ENCODE measurements around the gene TPSG1. TPM values are rescaled to one million over a fixed set of nuclear protein-coding genes. Genes with fewer than 3 reads are reported as not detected.

TPSG1 gene
- total RNA-seq, 1 experiment from 2014 or later: not detected

GRCh38 chr16:1264345-1265089 lies 39.4 kb upstream of the TPSG1 start:
- no peaks in the 10 kb centered on the region for H3K36me3 Mint-ChIP-seq (ENCODE audit: insufficient read depth, unreplicated experiment)
- POLR2A ChIA-PET: no interaction called here
- peaks cover 46% of the 10 kb centered on the region for H3K27me3 Mint-ChIP-seq (ENCODE audit: insufficient read depth, unreplicated experiment)
- no peak overlapping the region for H3K4me3 Mint-ChIP-seq (ENCODE audit: unreplicated experiment)
- intact Hi-C loops (cut with micrococcal nuclease): no loop called here
- no peak overlapping the region for H3K27ac Mint-ChIP-seq (ENCODE audit: low read depth, unreplicated experiment)
- no TSS peak for BruUV-seq (replicated peaks)
- DNase-seq (ENCODE audit: unreplicated experiment): no peak
- CTCF ChIA-PET: interaction anchor here (0.6 kb wide), 1 partner anchor 213 kb away, joined by 6 read pairs; no protein-coding TSS in a partner anchor
- no peak for TF ChIP-seq CTCF (IDR thresholded peaks at IDR 0.05; ENCODE audit: unreplicated experiment)
- H3K4me1 Mint-ChIP-seq (ENCODE audit: insufficient read depth, unreplicated experiment): no peaks in the 10 kb centered on the region
- H3K9me3 Mint-ChIP-seq (ENCODE audit: unreplicated experiment): peaks cover 8% of the 10 kb centered on the region

- Mint-ChIP-seq H3K27me3 (ENCODE audit: insufficient read depth, unreplicated experiment) (peaks cover 53% of the 10 kb centered on the region), H3K9me3 (ENCODE audit: unreplicated experiment) (peaks cover 8% of the 10 kb centered on the region), H3K4me3 (ENCODE audit: unreplicated experiment) (no peak overlapping the region), H3K27ac (ENCODE audit: low read depth, unreplicated experiment) (no peak overlapping the region), H3K36me3 (ENCODE audit: insufficient read depth, unreplicated experiment) (no peaks in the 10 kb centered on the region), H3K4me1 (ENCODE audit: insufficient read depth, unreplicated experiment) (no peaks in the 10 kb centered on the region)
- intact Hi-C loops (cut with micrococcal nuclease): no loop called here
- TF ChIP-seq CTCF (IDR thresholded peaks at IDR 0.05; ENCODE audit: unreplicated experiment): no peak
- ChIA-PET POLR2A (no interaction called here), CTCF (interaction anchor here (0.6 kb wide), 1 partner anchor 212 kb away, joined by 6 read pairs; no protein-coding TSS in a partner anchor)
- BruUV-seq (replicated peaks): no TSS peak
- no peak for DNase-seq (ENCODE audit: unreplicated experiment)
These were observed 38.7 kb upstream of the TPSG1 start for GRCh38 chr16:1263591-1264344.

- no peak overlapping the region for H3K27ac Mint-ChIP-seq (ENCODE audit: low read depth, unreplicated experiment)
- H3K4me3 Mint-ChIP-seq (ENCODE audit: unreplicated experiment): no peak overlapping the region
- no peak for DNase-seq (ENCODE audit: unreplicated experiment)
- peaks cover 59% of the 10 kb centered on the region for H3K27me3 Mint-ChIP-seq (ENCODE audit: insufficient read depth, unreplicated experiment)
- no TSS peak for BruUV-seq (replicated peaks)
- peaks cover 8% of the 10 kb centered on the region for H3K9me3 Mint-ChIP-seq (ENCODE audit: unreplicated experiment)
- intact Hi-C loops (cut with micrococcal nuclease): no loop called here
- CTCF ChIA-PET: no interaction called here
- POLR2A ChIA-PET: no interaction called here
- TF ChIP-seq CTCF (IDR thresholded peaks at IDR 0.05; ENCODE audit: unreplicated experiment): no peak
- H3K36me3 Mint-ChIP-seq (ENCODE audit: insufficient read depth, unreplicated experiment): no peaks in the 10 kb centered on the region
- no peaks in the 10 kb centered on the region for H3K4me1 Mint-ChIP-seq (ENCODE audit: insufficient read depth, unreplicated experiment)
These were observed 37.8 kb upstream of the TPSG1 start for GRCh38 chr16:1262846-1263221.

- CTCF ChIA-PET: no interaction called here
These were observed 37.3 kb upstream of the TPSG1 start for GRCh38 chr16:1262210-1262845.

More at GRCh38 chr16:1262210-1262845, 37.3 kb upstream of the TPSG1 start:
- no peak for TF ChIP-seq CTCF (IDR thresholded peaks at IDR 0.05; ENCODE audit: unreplicated experiment)
- intact Hi-C loops (cut with micrococcal nuclease): no loop called here
- Mint-ChIP-seq H3K27ac (ENCODE audit: low read depth, unreplicated experiment) (no peak overlapping the region), H3K4me1 (ENCODE audit: insufficient read depth, unreplicated experiment) (no peaks in the 10 kb centered on the region), H3K27me3 (ENCODE audit: insufficient read depth, unreplicated experiment) (peaks cover 59% of the 10 kb centered on the region), H3K4me3 (ENCODE audit: unreplicated experiment) (no peak overlapping the region), H3K36me3 (ENCODE audit: insufficient read depth, unreplicated experiment) (no peaks in the 10 kb centered on the region), H3K9me3 (ENCODE audit: unreplicated experiment) (peaks cover 8% of the 10 kb centered on the region)
- no peak for DNase-seq (ENCODE audit: unreplicated experiment)
- BruUV-seq (replicated peaks): no TSS peak
- POLR2A ChIA-PET: no interaction called here
